HG03103 (cell line): Measurements from ENCODE around the gene ZSCAN10.

Experiments used
- ATAC-seq: cut with Tn5 transposase; IDR thresholded peaks from one replicate; pipeline ENCODE4 v1.9.1; 2021; ENCODE audit warnings: low read depth; ENCODE audit not compliant: unreplicated experiment

ZSCAN10 gene

GRCh38 chr16:3134338-3135125 lies 35.4 kb upstream of the ZSCAN10 start, which contains the start of gene ZNF213:
Gene ZNF213 (plus strand): TSS chr16:3135029. CDS start chr16:3137281, 2,252 bp downstream.
- peak; percentile 86 for ATAC-seq

GRCh38 chr16:3133844-3134243 lies 34.8 kb upstream of the ZSCAN10 start:
- no peak for ATAC-seq

GRCh38 chr16:3131755-3132377 lies 32.8 kb upstream of the ZSCAN10 start:
- no peak for ATAC-seq

DNA sequence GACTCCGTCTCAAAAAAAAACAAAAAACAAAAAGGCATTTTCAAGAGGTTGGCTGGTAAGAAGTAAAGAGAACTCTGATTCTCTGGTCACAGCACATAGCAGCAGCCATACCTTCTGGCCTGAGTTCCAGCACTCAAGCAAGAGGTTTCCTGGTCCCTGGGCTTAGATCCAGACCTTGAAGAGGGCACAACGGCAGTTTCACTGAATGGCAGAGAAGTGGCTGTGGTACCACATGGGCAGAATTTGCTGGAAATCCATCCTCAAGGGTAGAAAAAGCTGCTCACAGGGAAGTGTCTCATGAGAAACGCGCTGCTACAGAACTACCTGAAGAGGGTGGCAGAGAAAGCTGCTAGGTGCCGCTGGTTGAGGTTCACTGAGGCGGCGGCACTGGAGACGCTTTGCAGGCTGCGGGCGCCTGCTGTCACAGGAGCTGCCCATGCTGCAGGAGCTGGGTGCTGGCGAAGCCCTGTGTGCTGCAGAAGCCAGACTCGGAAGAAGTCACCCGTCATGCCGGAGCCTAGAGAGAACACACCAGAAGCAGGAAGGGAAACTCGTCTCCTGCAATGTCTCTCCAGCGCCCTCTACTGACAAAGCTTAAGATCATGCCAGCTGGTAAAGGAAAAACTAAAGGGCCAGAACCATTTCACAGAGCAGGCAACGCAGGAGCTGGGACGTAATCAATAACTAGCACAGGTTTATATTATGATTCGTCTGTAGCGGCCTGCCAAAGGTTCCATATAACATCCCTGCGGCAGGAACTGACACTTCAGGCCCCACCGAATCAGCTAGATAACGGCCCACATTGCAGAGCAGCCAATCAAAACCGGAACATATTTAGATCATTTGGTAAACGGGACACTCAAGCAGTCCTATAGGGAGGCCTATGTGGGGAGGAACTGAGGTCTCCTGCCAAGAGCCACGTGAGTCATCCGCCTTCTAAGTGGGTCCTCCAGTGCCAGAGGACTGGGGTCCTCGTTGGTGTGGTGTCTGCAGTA lies 30.3 kb upstream of the ZSCAN10 start:
- no peak for ATAC-seq

DNA sequence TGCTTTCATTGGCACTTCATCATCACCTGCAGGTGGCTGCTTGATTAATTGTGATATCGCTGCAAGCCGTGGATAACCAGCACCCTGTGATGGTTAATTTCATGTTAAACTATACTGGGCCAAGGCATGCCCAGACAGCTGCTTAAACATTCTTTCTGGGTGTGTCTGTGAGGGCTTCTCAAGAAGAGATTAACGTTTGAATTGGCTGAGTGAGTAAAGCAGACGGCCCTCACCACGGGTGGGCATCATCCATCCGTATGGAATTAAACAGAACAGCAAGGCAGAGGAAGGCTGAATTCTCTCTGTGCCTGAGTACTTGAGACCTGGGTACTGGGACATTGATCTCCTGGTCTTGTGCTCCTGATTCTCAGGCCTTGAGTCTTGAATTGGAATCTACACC lies 28.7 kb upstream of the ZSCAN10 start:
- no peak for ATAC-seq

DNA sequence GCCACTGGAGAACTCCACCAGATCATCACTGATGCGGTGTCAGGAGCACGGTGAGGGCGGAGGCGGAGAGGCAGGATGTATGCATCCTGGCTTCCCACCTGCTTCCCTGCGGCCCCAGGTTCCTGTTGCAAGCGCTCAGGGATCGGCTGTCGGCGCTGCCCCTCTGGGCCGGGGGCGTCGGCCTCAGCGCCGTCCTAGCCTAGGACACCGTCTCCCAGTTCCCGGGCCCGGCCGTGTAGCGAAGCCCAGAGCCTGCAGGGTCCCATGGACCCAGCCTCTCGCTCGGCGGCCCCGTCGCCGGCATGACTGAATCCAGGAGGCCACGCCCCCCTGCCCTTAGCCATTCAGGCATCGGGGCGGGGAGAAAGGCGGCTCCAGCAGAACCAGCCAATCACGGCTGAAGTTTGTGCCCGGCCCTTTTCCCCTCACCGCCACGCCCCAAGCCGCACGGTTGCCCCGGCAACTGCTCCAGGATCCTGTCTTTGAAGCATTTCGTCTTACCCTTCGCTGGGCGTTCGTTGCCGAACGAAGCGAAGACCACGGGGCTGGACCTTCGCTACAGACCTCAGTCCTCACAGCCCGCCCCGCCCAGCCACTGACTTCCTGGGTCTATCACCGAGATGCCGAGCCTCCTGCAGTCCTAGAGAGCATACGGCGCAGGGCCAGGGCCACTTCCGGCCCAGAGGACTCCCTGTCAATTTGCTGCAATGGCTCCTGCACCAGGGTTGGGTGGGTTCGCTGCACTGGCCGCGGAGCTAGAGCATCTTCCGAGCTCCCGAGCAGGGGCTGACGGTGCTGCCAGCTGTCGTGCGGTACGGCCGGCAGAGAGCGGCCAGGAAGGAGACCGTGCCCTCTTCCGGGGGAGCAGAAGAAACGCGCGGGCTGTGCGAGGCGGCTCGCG lies 25.1 kb upstream of the ZSCAN10 start:
- peak; percentile 82 for ATAC-seq

GRCh38 chr16:3122926-3123570 lies 24.0 kb upstream of the ZSCAN10 start:
- ATAC-seq, result no peak

- ATAC-seq, result no peak
Measured at GRCh38 chr16:3121851-3122467, 22.9 kb upstream of the ZSCAN10 start.

DNA sequence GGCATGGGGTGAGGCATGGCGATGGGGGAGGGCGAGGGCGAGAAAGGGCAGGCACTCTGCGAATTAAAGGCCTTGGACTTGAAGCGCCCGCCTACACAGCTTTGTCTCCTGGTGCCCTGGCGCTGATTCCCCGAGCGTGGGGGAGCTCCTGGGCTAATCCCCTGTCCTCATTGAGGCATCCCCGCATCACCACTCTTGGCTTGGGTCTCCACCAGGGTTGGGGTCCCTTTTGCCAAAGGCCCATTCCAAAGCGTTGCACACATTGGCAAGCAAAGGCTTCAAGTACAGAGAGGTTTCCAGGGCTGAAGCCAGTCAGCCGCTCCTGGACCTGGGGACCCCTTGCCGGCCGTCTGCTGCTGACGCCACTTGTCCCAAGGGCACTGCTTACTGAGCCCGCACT lies 21.3 kb upstream of the ZSCAN10 start:
- ATAC-seq, result no peak

- no peak for ATAC-seq
Measured at GRCh38 chr16:3119701-3120408, 20.8 kb upstream of the ZSCAN10 start.

GRCh38 chr16:3119286-3119685 lies 20.2 kb upstream of the ZSCAN10 start:
- no peak for ATAC-seq

GRCh38 chr16:3118846-3119245 lies 19.8 kb upstream of the ZSCAN10 start:
- ATAC-seq, result no peak

- ATAC-seq, result no peak
Measured at GRCh38 chr16:3118204-3118790, 19.2 kb upstream of the ZSCAN10 start.

DNA sequence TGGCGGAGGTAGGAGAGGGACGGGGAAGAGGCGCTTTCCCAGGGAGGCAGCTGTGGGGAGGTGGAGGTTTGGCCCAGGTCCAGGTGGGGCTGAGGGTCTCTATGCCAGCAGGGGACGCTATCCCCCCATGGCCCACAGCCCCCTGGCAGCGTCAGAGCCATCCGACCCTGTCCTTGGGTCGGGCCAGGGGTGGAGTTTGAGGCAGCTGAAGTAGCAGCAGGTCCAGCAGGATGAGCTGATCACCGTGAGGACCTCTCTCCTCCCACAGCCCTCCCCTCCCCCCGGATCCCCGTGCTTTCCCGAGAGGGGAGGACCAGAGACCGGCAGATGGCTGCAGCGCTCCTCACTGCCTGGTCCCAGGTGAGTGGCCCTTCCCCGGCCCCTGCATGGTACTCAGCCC lies 16.5 kb upstream of the ZSCAN10 start:
- ATAC-seq, result no peak

DNA sequence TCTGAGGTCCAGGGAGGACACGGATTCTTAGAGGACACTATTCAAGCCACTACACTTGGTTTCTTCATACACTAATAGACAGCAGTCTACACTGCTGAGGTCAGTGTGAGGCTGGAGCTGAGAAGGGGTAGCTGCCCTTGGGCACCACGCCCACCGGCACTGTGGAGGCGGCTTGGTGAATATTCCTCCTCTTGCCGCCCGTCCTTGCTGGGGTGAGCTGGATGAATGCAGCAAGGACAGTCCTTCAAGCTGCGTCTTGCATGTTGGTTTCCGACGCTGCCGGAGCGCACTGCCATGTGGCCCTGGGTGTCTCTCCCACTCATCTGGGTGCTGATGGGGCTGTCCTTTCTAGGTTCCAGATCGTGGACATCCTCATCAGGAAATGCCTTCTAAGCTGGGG lies 15.9 kb upstream of the ZSCAN10 start:
- no peak for ATAC-seq

DNA sequence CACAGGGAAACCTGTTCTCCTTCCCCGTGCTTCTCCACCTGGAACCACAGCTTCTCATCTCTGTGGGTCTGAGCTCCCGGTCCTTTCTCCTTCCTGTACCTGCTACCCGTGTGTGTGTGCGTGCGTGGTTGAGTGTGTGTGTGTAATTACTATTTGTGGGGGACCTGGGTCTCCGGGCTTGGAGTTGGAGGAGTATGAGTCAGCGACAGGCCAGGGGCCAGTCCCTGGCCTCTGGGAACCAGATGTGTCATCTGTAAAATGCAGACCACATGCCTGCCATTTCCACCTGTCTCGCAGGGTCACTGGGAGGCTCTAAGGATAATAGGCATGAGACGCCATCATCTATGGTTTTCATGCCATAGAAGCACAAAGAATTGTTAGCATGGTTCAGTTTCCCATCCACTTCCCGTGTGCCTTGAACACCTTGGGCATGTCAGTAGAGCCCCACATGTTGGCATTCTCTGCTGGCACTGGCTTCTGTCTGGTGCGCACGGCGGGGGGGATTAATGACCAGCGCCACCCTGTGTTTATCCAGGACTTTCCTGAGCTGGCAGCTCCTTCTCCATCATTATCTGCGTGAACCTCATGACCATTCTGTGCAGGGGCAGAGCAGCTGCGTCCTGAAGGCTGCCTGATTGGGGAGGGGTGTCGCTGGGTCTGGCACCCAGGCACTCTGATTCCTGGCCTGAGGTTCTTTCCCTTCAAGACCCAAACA lies 14.8 kb upstream of the ZSCAN10 start:
- ATAC-seq, result no peak

GRCh38 chr16:3112881-3113574 lies 13.9 kb upstream of the ZSCAN10 start:
- no peak for ATAC-seq
